ENCODE measurements around the gene MCRS1.
A peak's percentile ranks its signal among the peaks of the same experiment; 100 is the strongest.

The MCRS1 gene

GRCh38 chr12:49582201-49582600, 14.3 kb upstream of the MCRS1 start:
- no peak for DNase-seq (ENCODE audit: low read depth)

- DNase-seq (ENCODE audit: low read depth): peak; percentile 53
Measured at GRCh38 chr12:49580572-49581535, 12.9 kb upstream of the MCRS1 start.

- no peak for DNase-seq (ENCODE audit: low read depth)
Measured at GRCh38 chr12:49578471-49579112, 10.7 kb upstream of the MCRS1 start.

- no peak for DNase-seq (ENCODE audit: low read depth)
Measured at GRCh38 chr12:49577589-49578315, 9.8 kb upstream of the MCRS1 start.

GRCh38 chr12:49568442-49569162, 660 bp upstream of the MCRS1 start:
- no peak for DNase-seq (ENCODE audit: low read depth)

- no peak for DNase-seq (ENCODE audit: low read depth)
Measured at GRCh38 chr12:49567302-49567610, 686 bp downstream of the MCRS1 start.

GRCh38 chr12:49566361-49566760, 1.6 kb downstream of the MCRS1 start:
- DNase-seq (ENCODE audit: low read depth): no peak

GRCh38 chr12:49565406-49566265, 2.3 kb downstream of the MCRS1 start:
- no peak for DNase-seq (ENCODE audit: low read depth)

- no peak for DNase-seq (ENCODE audit: low read depth)
Measured at GRCh38 chr12:49564686-49565405, 3.1 kb downstream of the MCRS1 start.

GRCh38 chr12:49563951-49564685, 3.8 kb downstream of the MCRS1 start:
- no peak for DNase-seq (ENCODE audit: low read depth)

- no peak for DNase-seq (ENCODE audit: low read depth)
Measured at GRCh38 chr12:49562831-49563230, 5.1 kb downstream of the MCRS1 start.

GRCh38 chr12:49562233-49562632, 5.7 kb downstream of the MCRS1 start:
- no peak for DNase-seq (ENCODE audit: low read depth)

- DNase-seq (ENCODE audit: low read depth): no peak
Measured at GRCh38 chr12:49560695-49561094, 7.2 kb downstream of the MCRS1 start.

GRCh38 chr12:49559011-49559675, 8.8 kb downstream of the MCRS1 start:
- DNase-seq (ENCODE audit: low read depth): no peak

- no peak for DNase-seq (ENCODE audit: low read depth)
Measured at GRCh38 chr12:49558526-49558925, 9.4 kb downstream of the MCRS1 start.

GRCh38 chr12:49557917-49558215, 10.1 kb downstream of the MCRS1 start:
- no peak for DNase-seq (ENCODE audit: low read depth)

- no peak for DNase-seq (ENCODE audit: low read depth)
Measured at GRCh38 chr12:49557187-49557916, 10.6 kb downstream of the MCRS1 start.

- no peak for DNase-seq (ENCODE audit: low read depth)
Measured at GRCh38 chr12:49556391-49557186, 11.4 kb downstream of the MCRS1 start.

Data from stromal cell of bone marrow (primary cell).